OCI-LY1 (cell line): ENCODE results near the gene CDKN2A.

Experiments used
- EZH2 ChIP-seq: fragments of 200-600 bp; sonication (generic), shearing (Covaris generic); IDR thresholded peaks from 2 replicates; pipeline ENCODE4 v1.8.0; 2017; ENCODE audit warnings: borderline replicate concordance, mixed run types, mild to moderate bottlenecking, antibody characterized with exemption, low read length, moderate library complexity, mixed read lengths
- TF ChIP-seq, protein P1 (sequence below): fragments of 200-600 bp; sonication (generic), shearing (Covaris generic); IDR thresholded peaks from 2 replicates; pipeline ENCODE4 v1.5.1; 2017; ENCODE audit warnings: mild to moderate bottlenecking, antibody characterized with exemption, low read length, moderate library complexity, mixed read lengths

DNA sequence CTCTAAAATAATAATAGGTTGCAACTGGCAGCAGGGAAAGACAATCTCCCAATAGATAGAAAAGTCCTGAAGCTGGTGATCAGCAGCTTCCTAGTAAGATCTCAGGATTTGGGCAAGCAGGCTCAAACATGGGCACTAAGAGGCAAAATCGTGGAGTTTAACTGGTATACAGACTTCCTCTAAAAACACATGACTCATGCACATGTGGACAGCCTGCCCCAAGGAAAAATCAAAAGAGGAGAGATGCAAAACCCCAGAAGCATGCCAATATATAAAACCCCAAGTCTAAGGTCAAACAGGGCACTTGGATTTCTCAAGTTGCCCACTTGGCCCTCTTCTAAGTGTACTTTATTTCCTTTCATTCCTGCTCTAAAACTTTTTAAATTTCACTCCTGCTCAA lies 62.8 kb downstream of the CDKN2A start:
- TF ChIP-seq, protein P1, sequence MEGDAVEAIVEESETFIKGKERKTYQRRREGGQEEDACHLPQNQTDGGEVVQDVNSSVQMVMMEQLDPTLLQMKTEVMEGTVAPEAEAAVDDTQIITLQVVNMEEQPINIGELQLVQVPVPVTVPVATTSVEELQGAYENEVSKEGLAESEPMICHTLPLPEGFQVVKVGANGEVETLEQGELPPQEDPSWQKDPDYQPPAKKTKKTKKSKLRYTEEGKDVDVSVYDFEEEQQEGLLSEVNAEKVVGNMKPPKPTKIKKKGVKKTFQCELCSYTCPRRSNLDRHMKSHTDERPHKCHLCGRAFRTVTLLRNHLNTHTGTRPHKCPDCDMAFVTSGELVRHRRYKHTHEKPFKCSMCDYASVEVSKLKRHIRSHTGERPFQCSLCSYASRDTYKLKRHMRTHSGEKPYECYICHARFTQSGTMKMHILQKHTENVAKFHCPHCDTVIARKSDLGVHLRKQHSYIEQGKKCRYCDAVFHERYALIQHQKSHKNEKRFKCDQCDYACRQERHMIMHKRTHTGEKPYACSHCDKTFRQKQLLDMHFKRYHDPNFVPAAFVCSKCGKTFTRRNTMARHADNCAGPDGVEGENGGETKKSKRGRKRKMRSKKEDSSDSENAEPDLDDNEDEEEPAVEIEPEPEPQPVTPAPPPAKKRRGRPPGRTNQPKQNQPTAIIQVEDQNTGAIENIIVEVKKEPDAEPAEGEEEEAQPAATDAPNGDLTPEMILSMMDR: no peak
- no peak for TF ChIP-seq EZH2
